H1 (cell line): Measurements from ENCODE around the gene SPRYD3. TPM values are rescaled to one million over a fixed set of nuclear protein-coding genes. Genes with fewer than 3 reads are reported as not detected.

Experiments used
- CBX8 ChIP-seq: fragments of 300-800, 300-1000 bp; sonication (generic); IDR thresholded peaks from 2 replicates; pipeline ENCODE4 v1.7.1; 2016; ENCODE audit warnings: low read depth, low read length, borderline replicate concordance
- EZH2 ChIP-seq: fragments of 200-600 bp; sonication (generic); IDR thresholded peaks from 2 replicates; pipeline ENCODE4 v1.7.1; 2012; ENCODE audit warnings: low read depth, mild to moderate bottlenecking, moderate library complexity, low read length, inconsistent platforms; ENCODE audit not compliant: severe bottlenecking
- HDAC2 ChIP-seq, 2 experiments: fragments of 300-600 bp in 1 of 2; sonication (generic) in 1 of 2; IDR thresholded peaks; 2 replicates each; pipeline ENCODE4 v1.6.1; 2011 to 2012; ENCODE audit warnings: low read depth in 2 of 2, low read length in 2 of 2, mild to moderate bottlenecking in 2 of 2, moderate library complexity in 2 of 2, borderline replicate concordance in 1 of 2, inconsistent platforms in 1 of 2
- KDM4A ChIP-seq: IDR thresholded peaks from one replicate; pipeline ENCODE4 v1.7.1; 2012; ENCODE audit warnings: low read depth, mild to moderate bottlenecking, moderate library complexity, low read length, inconsistent platforms; ENCODE audit not compliant: severe bottlenecking
- NANOG ChIP-seq: IDR thresholded peaks from 2 replicates; pipeline ENCODE4 v1.6.1; 2011; ENCODE audit warnings: low read length, low read depth, mild to moderate bottlenecking, inconsistent platforms; ENCODE audit not compliant: insufficient read depth, poor library complexity, severe bottlenecking
- RXRA ChIP-seq: IDR thresholded peaks from 2 replicates; pipeline ENCODE4 v1.6.1; 2011; ENCODE audit warnings: low read depth, mild to moderate bottlenecking, low read length, moderate library complexity; ENCODE audit not compliant: insufficient read depth
- SUZ12 ChIP-seq: fragments of 200-600 bp; sonication (generic); IDR thresholded peaks from 2 replicates; pipeline ENCODE4 v1.6.1; 2012; ENCODE audit warnings: mild to moderate bottlenecking, inconsistent platforms, low read length, moderate library complexity, mixed read lengths
- polyA plus RNA-seq, 7 experiments: library from polyadenylated mRNA; depleted of rRNA in 3 of 7; stranded (reverse) in 5 of 7; unstranded in 2 of 7; fragments of >200 nt in 5 of 7; fragments of 200-250 nt in 2 of 7; gene quantifications; 1 replicate in 5 of 7; 2 replicates in 1 of 7; 4 replicates in 1 of 7; pipeline versions ENCODE4 v1.2.1 to v1.2.3, GENCODE V29; 2011 to 2013; ENCODE audit warnings: missing spikeins in 2 of 7, mixed read lengths in 2 of 7
- total RNA-seq: library from RNA; stranded (reverse); fragmentation: NEBNext Ultra II Directional; extraction: Animal tissue kit (Norgen Biotek cat#: 25700); gene quantifications from 2 replicates; pipeline ENCODE4 v1.2.1, GENCODE V29; 2021

SPRYD3 gene
- total and polyA plus RNA-seq, 2 of the 8 experiments (the other 6 are each of a cell fraction or from before 2014, with no cell fraction given) = 6.8 to 8.0 TPM

GRCh38 chr12:53074283-53074998, 4.7 kb downstream of the SPRYD3 start (continued):
- TF ChIP-seq CBX8 (no peak), RXRA (no peak), HDAC2 (IDR thresholded peaks at IDR 0.05; ENCODE audit: borderline replicate concordance in 1 of 2, low read depth in 2 of 2, low read length in 2 of 2) (no peak), NANOG (no peak), KDM4A (no peak), SUZ12 (no peak), EZH2 (no peak)
